Activated CD4-positive, alpha-beta memory T cell treated with anti-CD3 and anti-CD28 coated beads, Interleukin-2, amount 10 ng/mL, durations not matched to agents 7 days and 5 days (primary cell): ENCODE results near the gene ZNF765. TPM values are rescaled to one million over a fixed set of nuclear protein-coding genes. Genes with fewer than 3 reads are reported as not detected.
A peak's percentile ranks its signal among the peaks of the same experiment; 100 is the strongest.
"Not testable (repeated sequence)": the region's sequence is repeated elsewhere in the genome, so short reads cannot be mapped to it uniquely, and the experiment has no call there.

ENCODE experiments used
- CTCF ChIA-PET: fragments of 350-600 bp; sonication (Branson Sonifier 250); formaldehyde crosslinking; loops from one replicate; lab custom pipeline; 2021; ENCODE audit warnings: antibody characterized with exemption, inconsistent platforms; lab: Charles Lee
- POLR2A ChIA-PET: fragments of 350-600 bp; sonication (Branson Sonifier 250); formaldehyde crosslinking; loops from one replicate; lab custom pipeline; 2021; ENCODE audit warnings: antibody characterized with exemption; lab: Charles Lee
- DNase-seq: peaks from one replicate; pipeline ENCODE4 v3.0.0-alpha.2; 2020
- H3K27ac Mint-ChIP-seq: one replicate; pipeline ENCODE4 v1.8.0; 2021; ENCODE audit warnings: mild to moderate bottlenecking, mixed read lengths
- H3K27me3 Mint-ChIP-seq: one replicate; pipeline ENCODE4 v1.8.0; 2021; ENCODE audit warnings: mixed read lengths
- H3K36me3 Mint-ChIP-seq: one replicate; pipeline ENCODE4 v1.8.0; 2021; ENCODE audit warnings: low read depth, mixed read lengths
- H3K4me1 Mint-ChIP-seq: one replicate; pipeline ENCODE4 v1.8.0; 2021; ENCODE audit warnings: mixed read lengths
- H3K4me3 Mint-ChIP-seq: one replicate; pipeline ENCODE4 v1.8.0; 2021; ENCODE audit warnings: mild to moderate bottlenecking, mixed read lengths
- H3K9me3 Mint-ChIP-seq: one replicate; pipeline ENCODE4 v1.8.0; 2021; ENCODE audit warnings: mixed read lengths
- total RNA-seq, 2 experiments: library from RNA; stranded (reverse); gene quantifications; one replicate each; pipeline ENCODE4 v1.2.3, GENCODE V29; 2021

Gene ZNF765
- total RNA-seq, 2 experiments from 2014 or later, result 11.8 to 12.7 TPM

GRCh38 chr19:53389571-53389970 is 5.4 kb upstream of the ZNF765 start:
- Mint-ChIP-seq H3K27me3 (no peaks in the 10 kb centered on the region), H3K4me1 (peaks cover 3% of the 10 kb centered on the region), H3K36me3 (peaks cover 42% of the 10 kb centered on the region), H3K9me3 (peaks cover 55% of the 10 kb centered on the region), H3K4me3 (no peak overlapping the region), H3K27ac (no peak overlapping the region)
- ChIA-PET POLR2A (interaction anchor here (1.3 kb wide), 1 partner anchor 42 kb away, joined by 4 read pairs; the partner anchor contains the start of gene ZNF761), CTCF (no interaction called here)
- DNase-seq, result no peak

- H3K27ac Mint-ChIP-seq, result no peak overlapping the region
- H3K27me3 Mint-ChIP-seq, result no peaks in the 10 kb centered on the region
- peaks cover 6% of the 10 kb centered on the region for H3K4me1 Mint-ChIP-seq
- peaks cover 51% of the 10 kb centered on the region for H3K9me3 Mint-ChIP-seq
- H3K36me3 Mint-ChIP-seq, result peaks cover 41% of the 10 kb centered on the region
- no peak overlapping the region for H3K4me3 Mint-ChIP-seq
- ChIA-PET CTCF (no interaction called here), POLR2A (no interaction called here)
- DNase-seq, result no peak
Observed at GRCh38 chr19:53389978-53390377, 5.0 kb upstream of the ZNF765 start.

GRCh38 chr19:53394522-53394973 is 401 bp upstream of the ZNF765 start:
- Mint-ChIP-seq H3K4me3 (peak overlapping the region; percentile 89), H3K27me3 (no peaks in the 10 kb centered on the region), H3K27ac (peak overlapping the region; percentile 74), H3K4me1 (peaks cover 20% of the 10 kb centered on the region), H3K36me3 (peaks cover 45% of the 10 kb centered on the region), H3K9me3 (peaks cover 30% of the 10 kb centered on the region)
- ChIA-PET POLR2A (interaction anchor here (0.6 to 1.9 kb wide), 6 partner anchors 27 to 431 kb away, joined by 3 to 9 read pairs (median 4); partner anchors contain the start of gene ZNF816), CTCF (no interaction called here)
- peak; percentile 15 for DNase-seq

- Mint-ChIP-seq H3K36me3 (peaks cover 50% of the 10 kb centered on the region), H3K9me3 (peaks cover 27% of the 10 kb centered on the region), H3K4me3 (peak overlapping the region; percentile 89), H3K27ac (peak overlapping the region; percentile 74), H3K4me1 (peaks cover 24% of the 10 kb centered on the region)
- CTCF ChIA-PET, DNase-seq, H3K27me3 Mint-ChIP-seq: not testable (repeated sequence)
- POLR2A ChIA-PET, result interaction anchor here (1.0 to 1.9 kb wide), 2 partner anchors 28 to 500 kb away, joined by 3 to 9 read pairs; no protein-coding TSS in a partner anchor
Observed at GRCh38 chr19:53395840-53396524, 1.0 kb downstream of the ZNF765 start.

- Mint-ChIP-seq H3K27ac (no peak overlapping the region), H3K4me1 (peaks cover 24% of the 10 kb centered on the region), H3K9me3 (peaks cover 27% of the 10 kb centered on the region), H3K36me3 (peaks cover 55% of the 10 kb centered on the region), H3K4me3 (peak overlapping the region; percentile 89), H3K27me3 (no peaks in the 10 kb centered on the region)
- DNase-seq, result no peak
- ChIA-PET CTCF (no interaction called here), POLR2A (interaction anchor here (1.9 kb wide), 1 partner anchor 29 kb away, joined by 9 read pairs; no protein-coding TSS in a partner anchor)
Observed at GRCh38 chr19:53396525-53396868, 1.5 kb downstream of the ZNF765 start.

- H3K27ac Mint-ChIP-seq, DNase-seq, POLR2A ChIA-PET, H3K27me3 Mint-ChIP-seq, CTCF ChIA-PET, H3K4me3 Mint-ChIP-seq: not testable (repeated sequence)
- Mint-ChIP-seq H3K36me3 (peaks cover 69% of the 10 kb centered on the region), H3K9me3 (peaks cover 33% of the 10 kb centered on the region), H3K4me1 (peaks cover 24% of the 10 kb centered on the region)
Observed at GRCh38 chr19:53397918-53398317, 3.0 kb downstream of the ZNF765 start.

- Mint-ChIP-seq H3K27ac (no peak overlapping the region), H3K4me1 (no peaks in the 10 kb centered on the region), H3K9me3 (peaks cover 66% of the 10 kb centered on the region), H3K4me3 (no peak overlapping the region), H3K27me3 (no peaks in the 10 kb centered on the region), H3K36me3 (peaks cover 78% of the 10 kb centered on the region)
- POLR2A ChIA-PET, result no interaction called here
- CTCF ChIA-PET, result no interaction called here
- DNase-seq, result no peak
Observed at GRCh38 chr19:53409505-53410204, 14.7 kb downstream of the ZNF765 start.

- H3K4me3 Mint-ChIP-seq, H3K36me3 Mint-ChIP-seq, DNase-seq, H3K4me1 Mint-ChIP-seq, CTCF ChIA-PET, POLR2A ChIA-PET, H3K27me3 Mint-ChIP-seq, H3K27ac Mint-ChIP-seq: not testable (repeated sequence)
- peaks cover 32% of the 10 kb centered on the region for H3K9me3 Mint-ChIP-seq
Observed at GRCh38 chr19:53420520-53421315, 25.8 kb downstream of the ZNF765 start.

- H3K27me3 Mint-ChIP-seq, result no peaks in the 10 kb centered on the region
- H3K4me1 Mint-ChIP-seq, result no peaks in the 10 kb centered on the region
- POLR2A ChIA-PET, result no interaction called here
- no peaks in the 10 kb centered on the region for H3K36me3 Mint-ChIP-seq
- CTCF ChIA-PET, result no interaction called here
- H3K4me3 Mint-ChIP-seq, result no peak overlapping the region
- DNase-seq, result no peak
- H3K9me3 Mint-ChIP-seq, result peaks cover 21% of the 10 kb centered on the region
- no peak overlapping the region for H3K27ac Mint-ChIP-seq
Observed at GRCh38 chr19:53422551-53422950, 27.6 kb downstream of the ZNF765 start.

GRCh38 chr19:53423074-53423473 is 28.1 kb downstream of the ZNF765 start:
- peaks cover 18% of the 10 kb centered on the region for H3K9me3 Mint-ChIP-seq
- H3K4me3 Mint-ChIP-seq, H3K4me1 Mint-ChIP-seq, CTCF ChIA-PET, DNase-seq, H3K27me3 Mint-ChIP-seq, POLR2A ChIA-PET, H3K27ac Mint-ChIP-seq, H3K36me3 Mint-ChIP-seq: not testable (repeated sequence)

- H3K27ac Mint-ChIP-seq, H3K4me1 Mint-ChIP-seq, H3K27me3 Mint-ChIP-seq, H3K4me3 Mint-ChIP-seq, POLR2A ChIA-PET, H3K36me3 Mint-ChIP-seq, DNase-seq: not testable (repeated sequence)
- CTCF ChIA-PET, result interaction anchor here (1.9 kb wide), 1 partner anchor 323 kb away, joined by 10 read pairs; no protein-coding TSS in a partner anchor
- peaks cover 17% of the 10 kb centered on the region for H3K9me3 Mint-ChIP-seq
Observed at GRCh38 chr19:53423680-53424079, 28.7 kb downstream of the ZNF765 start.

- no peak overlapping the region for H3K27ac Mint-ChIP-seq
- H3K36me3 Mint-ChIP-seq, result peaks cover 7% of the 10 kb centered on the region
- no peaks in the 10 kb centered on the region for H3K4me1 Mint-ChIP-seq
- no peak overlapping the region for H3K4me3 Mint-ChIP-seq
- no peaks in the 10 kb centered on the region for H3K27me3 Mint-ChIP-seq
- POLR2A ChIA-PET, result no interaction called here
- peak; percentile 64 for DNase-seq
- CTCF ChIA-PET, result interaction anchor here (0.5 to 1.9 kb wide), 7 partner anchors 96 to 1146 kb away, joined by 3 to 10 read pairs (median 4); no protein-coding TSS in a partner anchor
- H3K9me3 Mint-ChIP-seq, result peaks cover 13% of the 10 kb centered on the region
Observed at GRCh38 chr19:53424968-53425597, 30.1 kb downstream of the ZNF765 start.
